Gastroesophageal sphincter (tissue), 4 donors: Measurements from ENCODE around the gene PPP2R2B. TPM values are rescaled to one million over a fixed set of nuclear protein-coding genes. Genes with fewer than 3 reads are reported as not detected.
"Not testable (repeated sequence)": the region's sequence is repeated elsewhere in the genome, so short reads cannot be mapped to it uniquely, and the experiment has no call there.

Experiments
- ATAC-seq: fragments of 150-250 bp; one replicate; pipeline ENCODE4 v1.9.1; 2016; ENCODE audit warnings: mild to moderate bottlenecking, moderate library complexity
- H3K27ac ChIP-seq, 4 donors: fragments of 200-600 bp; sonication (generic) in 3 of 4; 1 replicate in 3 of 4; 2 replicates in 1 of 4; pipeline ENCODE4 v1.5.1; 2016 to 2019
- H3K27me3 ChIP-seq: fragments of 200-600 bp; sonication (generic); one replicate; pipeline ENCODE4 v1.5.1; 2019
- H3K36me3 ChIP-seq, 2 donors: fragments of 200-600 bp; sonication (generic); one replicate each; pipeline ENCODE4 v1.5.1; 2019; ENCODE audit warnings: control low read depth in 1 of 2
- H3K4me1 ChIP-seq, 3 donors: fragments of 200-600 bp; sonication (generic); 1 replicate in 2 of 3; 2 replicates in 1 of 3; pipeline ENCODE4 v1.5.1; 2016 to 2019; ENCODE audit warnings: control low read depth in 2 of 3
- H3K4me3 ChIP-seq, 2 donors: fragments of 200-600 bp; sonication (generic); one replicate each; pipeline ENCODE4 v1.5.1; 2019; ENCODE audit warnings: mild to moderate bottlenecking in 1 of 2, moderate library complexity in 1 of 2
- H3K9me3 ChIP-seq, 3 donors: fragments of 200-600 bp; sonication (generic); one replicate each; pipeline ENCODE4 v1.5.1; 2017 to 2019; ENCODE audit warnings: control low read depth in 2 of 3
- CTCF ChIP-seq, 4 experiments: fragments of 200-600 bp in 2 of 4; fragments of 450-650 bp in 2 of 4; sonication (generic) in 1 of 4; IDR thresholded peaks; one replicate each; pipeline ENCODE4 v1.5.1; 2017 to 2019; ENCODE audit warnings: antibody characterized with exemption in 4 of 4, mild to moderate bottlenecking in 2 of 4, moderate library complexity in 2 of 4
- EP300 ChIP-seq: sonication (generic); formaldehyde crosslinking; IDR thresholded peaks from one replicate; pipeline ENCODE4 v1.6.1; 2017; ENCODE audit warnings: antibody characterized with exemption, mild to moderate bottlenecking
- POLR2A ChIP-seq, 2 donors: fragments of 450-650 bp; IDR thresholded peaks; one replicate each; pipeline ENCODE4 v1.6.1; 2017; ENCODE audit warnings: antibody characterized with exemption in 2 of 2, mild to moderate bottlenecking in 2 of 2, moderate library complexity in 1 of 2
- POLR2AphosphoS5 ChIP-seq: sonication (generic); formaldehyde crosslinking; IDR thresholded peaks from one replicate; pipeline ENCODE4 v1.6.1; 2017; ENCODE audit warnings: antibody characterized with exemption
- WGBS, 2 donors: methylation state at CpG; one replicate each; pipeline ENCODE4 v1.1.5; 2018; ENCODE audit warnings: low coverage in 1 of 2; 5-methylcytosine and 5-hydroxymethylcytosine counted together
- total RNA-seq, 4 donors: library from RNA; depleted of rRNA; stranded (reverse); fragments of >200 nt; gene quantifications; one replicate each; pipeline ENCODE4 v1.1.0, GENCODE V29; 2016

The PPP2R2B gene
- total RNA-seq, 4 donors from 2014 or later, result 1.0 to 3.0 (median 2.3) TPM

GRCh38 chr5:146562461-146562860, 316.1 kb downstream of the PPP2R2B start:
- Histone ChIP-seq H3K9me3 (no peaks in the 10 kb centered on the region), H3K27ac (no peak overlapping the region), H3K36me3 (no peaks in the 10 kb centered on the region), H3K27me3 (no peaks in the 10 kb centered on the region), H3K4me3 (no peak overlapping the region), H3K4me1 (no peaks in the 10 kb centered on the region)
- no peak for TF ChIP-seq CTCF (IDR thresholded peaks at IDR 0.05)
- TF ChIP-seq POLR2AphosphoS5, result no peak
- no peak for TF ChIP-seq POLR2A (IDR thresholded peaks at IDR 0.05)
- no peak for TF ChIP-seq EP300
- ATAC-seq, result no peak
- 86% methylated on average over 4 of the region's 4 CpGs; no CpG with 5 or more reads in 1 of the 2 donors for WGBS, 2 donors

GRCh38 chr5:146561711-146562110, 316.8 kb downstream of the PPP2R2B start:
- 73 to 81% methylated on average over 4 to 5 of the region's 5 CpGs for WGBS, 2 donors
- TF ChIP-seq POLR2A (IDR thresholded peaks at IDR 0.05), result no peak
- no peak for TF ChIP-seq POLR2AphosphoS5
- no peak for TF ChIP-seq CTCF (IDR thresholded peaks at IDR 0.05)
- no peak for TF ChIP-seq EP300
- Histone ChIP-seq H3K9me3 (no peaks in the 10 kb centered on the region), H3K4me3 (no peak overlapping the region), H3K36me3 (no peaks in the 10 kb centered on the region), H3K27me3 (no peaks in the 10 kb centered on the region), H3K27ac (no peak overlapping the region), H3K4me1 (no peaks in the 10 kb centered on the region)
- no peak for ATAC-seq

GRCh38 chr5:146560205-146560812, 318.2 kb downstream of the PPP2R2B start:
- no peaks in the 10 kb centered on the region for H3K9me3 ChIP-seq
- no peaks in the 10 kb centered on the region for H3K36me3 ChIP-seq
- no peak overlapping the region for H3K27ac ChIP-seq
- no peaks in the 10 kb centered on the region for H3K4me1 ChIP-seq
- no peaks in the 10 kb centered on the region for H3K27me3 ChIP-seq
- 20 to 37% methylated on average over 3 of the region's 3 CpGs for WGBS, 2 donors
- no peak for ATAC-seq
- TF ChIP-seq POLR2A (IDR thresholded peaks at IDR 0.05) (no peak), EP300 (no peak)
- no peak overlapping the region for H3K4me3 ChIP-seq

GRCh38 chr5:146556884-146557283, 321.7 kb downstream of the PPP2R2B start:
- H3K4me3 ChIP-seq, ATAC-seq, H3K27ac ChIP-seq, H3K36me3 ChIP-seq, H3K9me3 ChIP-seq, H3K4me1 ChIP-seq, H3K27me3 ChIP-seq: not testable (repeated sequence)
- 67% methylated on average over 1 of the region's 4 CpGs; no CpG with 5 or more reads in 1 of the 2 donors for WGBS, 2 donors

GRCh38 chr5:146553446-146553845, 325.1 kb downstream of the PPP2R2B start:
- no peak for ATAC-seq
- WGBS, 2 donors, result 63 to 67% methylated on average over 2 to 3 of the region's 3 CpGs
- no peak for TF ChIP-seq CTCF (IDR thresholded peaks at IDR 0.05)
- TF ChIP-seq POLR2AphosphoS5, result no peak
- no peak for TF ChIP-seq POLR2A (IDR thresholded peaks at IDR 0.05)
- no peak for TF ChIP-seq EP300
- no peaks in the 10 kb centered on the region for H3K9me3 ChIP-seq
- H3K36me3 ChIP-seq, result no peaks in the 10 kb centered on the region
- no peak overlapping the region for H3K27ac ChIP-seq
- H3K4me1 ChIP-seq, result no peaks in the 10 kb centered on the region
- H3K4me3 ChIP-seq, result no peak overlapping the region
- no peaks in the 10 kb centered on the region for H3K27me3 ChIP-seq

- no peak for ATAC-seq
- TF ChIP-seq EP300 (no peak), POLR2A (IDR thresholded peaks at IDR 0.05) (no peak), POLR2AphosphoS5 (no peak), CTCF (IDR thresholded peaks at IDR 0.05) (no peak)
Measured at GRCh38 chr5:146549615-146550014, 328.9 kb downstream of the PPP2R2B start.

More at GRCh38 chr5:146549615-146550014, 328.9 kb downstream of the PPP2R2B start:
- Histone ChIP-seq H3K36me3 (no peaks in the 10 kb centered on the region), H3K27me3 (no peaks in the 10 kb centered on the region), H3K9me3 (no peaks in the 10 kb centered on the region), H3K4me1 (no peaks in the 10 kb centered on the region), H3K4me3 (no peak overlapping the region), H3K27ac (no peak overlapping the region)
